Erythroblast (primary cell): Measurements from ENCODE around the gene IQSEC1.

ENCODE experiments used
- GATA1 ChIP-seq: IDR thresholded peaks from 2 replicates; pipeline ENCODE4 v1.6.1; 2011; ENCODE audit warnings: low read depth, mild to moderate bottlenecking, control low read depth, low read length, moderate library complexity
- POLR2A ChIP-seq: IDR thresholded peaks from 2 replicates; pipeline ENCODE4 v1.6.1; 2011; ENCODE audit warnings: mild to moderate bottlenecking, low read length

DNA sequence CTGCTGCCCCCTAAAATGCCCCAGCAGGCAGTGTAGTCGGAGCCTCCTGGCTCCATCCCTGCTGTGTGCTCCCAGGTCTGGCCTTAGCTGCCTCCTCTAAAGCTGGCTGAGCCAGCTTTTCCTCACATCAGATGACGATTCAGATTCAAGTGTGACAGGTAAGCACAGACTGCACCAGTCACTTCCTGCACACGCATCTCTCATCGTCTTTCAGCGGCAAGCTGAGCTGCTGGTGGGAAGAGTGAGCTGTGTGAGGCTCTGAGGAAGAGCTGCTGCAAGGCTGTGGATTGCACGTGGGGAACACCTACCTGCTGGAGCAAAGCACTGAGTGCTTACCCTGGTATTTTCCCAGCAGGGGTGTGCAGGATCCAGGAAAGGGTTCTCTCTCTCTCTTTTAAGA, 143.4 kb downstream of the IQSEC1 start:
- TF ChIP-seq POLR2A (no peak), GATA1 (no peak)
